Measurements from ENCODE around the gene TSPAN15.

GRCh38 chr10:69418052-69418752 is 33.1 kb upstream of the TSPAN15 start:
- TF ChIP-seq CTCF (conservative IDR thresholded peaks at IDR 0.05; ENCODE audit: low read length) (no peak), EZH2phosphoT487 (IDR thresholded peaks at IDR 0.05; ENCODE audit: borderline replicate concordance) (no peak)
